Fibroblast of lung (primary cell): Measurements from ENCODE around the gene AGBL4. TPM values are rescaled to one million over a fixed set of nuclear protein-coding genes. Genes with fewer than 3 reads are reported as not detected.

Experiments
- DNase-seq, 2 donors: peaks; one replicate each; pipeline versions ENCODE4 v3.0.0 to v3.0.0-alpha.2; 2010; ENCODE audit warnings: low read depth in 2 of 2
- H2AFZ ChIP-seq: 2 replicates; pipeline ENCODE4 v1.5.1; 2012; ENCODE audit warnings: low read length, control low read depth, inconsistent platforms
- H3K27ac ChIP-seq: 2 replicates; pipeline ENCODE4 v1.5.1; 2011; ENCODE audit warnings: low read length, control low read depth; ENCODE audit not compliant: insufficient read depth
- H3K27me3 ChIP-seq: 2 replicates; pipeline ENCODE4 v1.5.1; 2011; ENCODE audit warnings: mild to moderate bottlenecking, low read length; ENCODE audit not compliant: control insufficient read depth, insufficient read depth
- H3K36me3 ChIP-seq: 2 replicates; pipeline ENCODE4 v1.5.1; 2011; ENCODE audit warnings: low read length; ENCODE audit not compliant: control insufficient read depth, insufficient read depth
- H3K4me1 ChIP-seq: 2 replicates; pipeline ENCODE4 v1.5.1; 2011; ENCODE audit warnings: low read length; ENCODE audit not compliant: control insufficient read depth, insufficient read depth; ENCODE audit errors: extremely low read depth
- H3K4me2 ChIP-seq: 2 replicates; pipeline ENCODE4 v1.5.1; 2011; ENCODE audit warnings: low read length, control low read depth; ENCODE audit not compliant: insufficient read depth; ENCODE audit errors: extremely low read depth
- H3K4me3 ChIP-seq, 4 experiments: fragments of 200-600 bp in 1 of 4; sonication (generic) in 1 of 4; replicated peaks in 1 of 4; 2 replicates each; pipeline ENCODE4 v1.5.1; 2011 to 2016; ENCODE audit warnings: low read length in 4 of 4, low read depth in 3 of 4, mild to moderate bottlenecking in 3 of 4, control low read depth in 2 of 4, inconsistent platforms in 1 of 4, mixed read lengths in 1 of 4; ENCODE audit not compliant: insufficient read depth in 1 of 4; ENCODE audit errors: control extremely low read depth in 1 of 4
- H3K79me2 ChIP-seq: 2 replicates; pipeline ENCODE4 v1.5.1; 2012; ENCODE audit warnings: mild to moderate bottlenecking, low read length, inconsistent platforms; ENCODE audit not compliant: control insufficient read depth, insufficient read depth
- H3K9ac ChIP-seq: 2 replicates; pipeline ENCODE4 v1.5.1; 2011; ENCODE audit warnings: mild to moderate bottlenecking, low read length, control low read depth; ENCODE audit not compliant: insufficient read depth
- H3K9me3 ChIP-seq: 2 replicates; pipeline ENCODE4 v1.5.1; 2012; ENCODE audit warnings: low read depth, low read length; ENCODE audit not compliant: control insufficient read depth, insufficient read depth
- H4K20me1 ChIP-seq: 2 replicates; pipeline ENCODE4 v1.5.1; 2011; ENCODE audit warnings: low read length; ENCODE audit not compliant: control insufficient read depth, insufficient read depth; ENCODE audit errors: extremely low read depth
- CTCF ChIP-seq, 2 donors: IDR thresholded peaks in 1 of 2; conservative IDR thresholded peaks in 1 of 2; 1 replicate in 1 of 2; 2 replicates in 1 of 2; pipeline ENCODE4 v1.5.1; 2011 to 2012; ENCODE audit warnings: low read length in 2 of 2, control low read depth in 1 of 2, inconsistent platforms in 1 of 2, low read depth in 1 of 2, mild to moderate bottlenecking in 1 of 2
- EZH2 ChIP-seq: IDR thresholded peaks from 2 replicates; pipeline ENCODE4 v1.5.1; 2012; ENCODE audit warnings: low read length, control low read depth, mild to moderate bottlenecking; ENCODE audit errors: missing control alignments
- polyA plus RNA-seq, 2 donors: library from polyadenylated mRNA; depleted of rRNA in 1 of 2; stranded (reverse) in 1 of 2; unstranded in 1 of 2; fragments of >200 nt; gene quantifications; 2 replicates each; pipeline ENCODE4 v1.2.1, GENCODE V29; 2011 to 2012; ENCODE audit warnings: missing spikeins in 1 of 2
- total RNA-seq: library from RNA; depleted of rRNA; stranded (reverse); fragments of >200 nt; gene quantifications from 2 replicates; pipeline ENCODE4 v1.2.1, GENCODE V29; 2014

AGBL4 gene
- total and polyA plus RNA-seq, 2 donors (not counting 1 experiment from before 2014, with no cell fraction given), result not detected

GRCh38 chr1:50048791-50049190, 25.0 kb upstream of the AGBL4 start:
- no peak overlapping the region for H2AFZ ChIP-seq
- H3K4me2 ChIP-seq, result no peak overlapping the region
- no peak overlapping the region for H3K27ac ChIP-seq
- no peak for TF ChIP-seq CTCF (conservative IDR thresholded peaks at IDR 0.05 in 1 of 2, IDR thresholded peaks at IDR 0.05 in 1 of 2; ENCODE audit: low read depth in 1 of 2, low read length in 2 of 2)
- no peak for TF ChIP-seq EZH2
- H3K36me3 ChIP-seq, result no peaks in the 10 kb centered on the region
- H3K4me1 ChIP-seq, result no peaks in the 10 kb centered on the region
- H4K20me1 ChIP-seq, result no peaks in the 10 kb centered on the region
- no peaks in the 10 kb centered on the region for H3K79me2 ChIP-seq
- H3K9me3 ChIP-seq, result no peaks in the 10 kb centered on the region
- H3K9ac ChIP-seq, result no peak overlapping the region
- DNase-seq, result no peak
- H3K27me3 ChIP-seq, result no peaks in the 10 kb centered on the region
- no peak overlapping the region for H3K4me3 ChIP-seq

- Histone ChIP-seq H3K4me2 (no peak overlapping the region), H3K4me1 (no peaks in the 10 kb centered on the region), H2AFZ (no peak overlapping the region)
Measured at GRCh38 chr1:50047916-50048694, 24.4 kb upstream of the AGBL4 start.

More at GRCh38 chr1:50047916-50048694, 24.4 kb upstream of the AGBL4 start:
- no peak for DNase-seq
- Histone ChIP-seq H4K20me1 (no peaks in the 10 kb centered on the region), H3K4me3 (no peak overlapping the region), H3K9me3 (no peaks in the 10 kb centered on the region), H3K36me3 (no peaks in the 10 kb centered on the region), H3K79me2 (no peaks in the 10 kb centered on the region), H3K27ac (no peak overlapping the region), H3K27me3 (no peaks in the 10 kb centered on the region), H3K9ac (no peak overlapping the region)
- no peak for TF ChIP-seq CTCF (conservative IDR thresholded peaks at IDR 0.05 in 1 of 2, IDR thresholded peaks at IDR 0.05 in 1 of 2; ENCODE audit: low read depth in 1 of 2, low read length in 2 of 2)
- TF ChIP-seq EZH2, result no peak
